HepG2 (cell line): ENCODE results near the gene FAF2.

Experiments used
- EP300 ChIP-seq, 3 experiments: sonication (generic) in 1 of 3; formaldehyde crosslinking in 1 of 3; IDR thresholded peaks; 2 replicates each; pipeline versions ENCODE4 v1.5.1 to v1.6.1; 2011 to 2020; ENCODE audit warnings: low read depth in 2 of 3, low read length in 2 of 3, borderline replicate concordance in 1 of 3, improper control_type of control experiment in 1 of 3, mild to moderate bottlenecking in 1 of 3, missing genetic modification reagents in 1 of 3, moderate library complexity in 1 of 3
- EZH2 ChIP-seq: conservative IDR thresholded peaks from 2 replicates; pipeline ENCODE4 v1.6.1; 2012; ENCODE audit warnings: mild to moderate bottlenecking, low read depth, low read length, moderate library complexity
- JUND ChIP-seq: sonication (generic); formaldehyde crosslinking; IDR thresholded peaks from 2 replicates; pipeline ENCODE4 v1.8.0; 2022; ENCODE audit warnings: mild to moderate bottlenecking, missing genetic modification reagents
- NFE2 ChIP-seq: sonication (generic); formaldehyde crosslinking; IDR thresholded peaks from 2 replicates; pipeline ENCODE4 v1.4.0; 2020; ENCODE audit warnings: missing genetic modification reagents
- SMARCC2 ChIP-seq: fragments of 450-650 bp; IDR thresholded peaks from 2 replicates; pipeline ENCODE4 v1.6.1; 2017; ENCODE audit warnings: antibody characterized with exemption, mild to moderate bottlenecking
- STAT6 ChIP-seq: sonication (generic); formaldehyde crosslinking; IDR thresholded peaks from 2 replicates; pipeline ENCODE4 v1.4.0; 2020; ENCODE audit warnings: missing genetic modification reagents, mild to moderate bottlenecking, borderline replicate concordance
- ZBTB21 ChIP-seq: sonication (generic); formaldehyde crosslinking; IDR thresholded peaks from 2 replicates; pipeline ENCODE4 v1.4.0; 2020; ENCODE audit warnings: missing genetic modification reagents
- ZNF274 ChIP-seq: sonication (generic); formaldehyde crosslinking; IDR thresholded peaks from 2 replicates; pipeline ENCODE4 v1.5.1; 2020; ENCODE audit warnings: mild to moderate bottlenecking, missing genetic modification reagents
- ZNF660 ChIP-seq: sonication (generic); formaldehyde crosslinking; IDR thresholded peaks from 2 replicates; pipeline ENCODE4 v1.5.1; 2020; ENCODE audit warnings: mild to moderate bottlenecking, low read depth, missing genetic modification reagents, borderline replicate concordance
- TF ChIP-seq, protein P1 (sequence below): sonication (generic); formaldehyde crosslinking; IDR thresholded peaks from 2 replicates; pipeline ENCODE4 v1.5.0; 2020; ENCODE audit warnings: mild to moderate bottlenecking, missing genetic modification reagents, moderate library complexity
- TF ChIP-seq, protein P2 (sequence below): sonication (generic); formaldehyde crosslinking; IDR thresholded peaks from 2 replicates; pipeline ENCODE4 v1.4.0; 2020; ENCODE audit warnings: mild to moderate bottlenecking, missing genetic modification reagents

DNA sequence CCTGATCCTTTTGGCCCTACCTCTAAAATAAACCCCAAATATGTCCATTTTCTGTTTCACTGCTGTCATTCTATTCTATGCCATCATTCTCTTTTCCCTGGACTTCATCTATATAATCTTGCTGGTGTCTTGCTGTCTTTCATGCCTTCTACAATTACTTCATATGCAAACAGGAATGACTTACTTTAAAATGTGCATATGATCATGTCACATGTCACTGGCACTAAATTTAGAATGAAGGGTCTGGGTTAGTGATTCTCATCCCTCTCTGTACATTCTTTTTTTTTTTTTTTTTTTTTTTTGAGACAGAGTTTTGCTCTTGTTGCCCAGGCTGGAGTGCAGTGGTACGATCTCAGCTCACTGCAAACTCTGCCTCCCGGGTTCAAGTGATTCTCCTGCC lies 22.9 kb downstream of the FAF2 start:
- TF ChIP-seq ZBTB21 (CRISPR knock-in tag) = no peak
- TF ChIP-seq, protein P1, sequence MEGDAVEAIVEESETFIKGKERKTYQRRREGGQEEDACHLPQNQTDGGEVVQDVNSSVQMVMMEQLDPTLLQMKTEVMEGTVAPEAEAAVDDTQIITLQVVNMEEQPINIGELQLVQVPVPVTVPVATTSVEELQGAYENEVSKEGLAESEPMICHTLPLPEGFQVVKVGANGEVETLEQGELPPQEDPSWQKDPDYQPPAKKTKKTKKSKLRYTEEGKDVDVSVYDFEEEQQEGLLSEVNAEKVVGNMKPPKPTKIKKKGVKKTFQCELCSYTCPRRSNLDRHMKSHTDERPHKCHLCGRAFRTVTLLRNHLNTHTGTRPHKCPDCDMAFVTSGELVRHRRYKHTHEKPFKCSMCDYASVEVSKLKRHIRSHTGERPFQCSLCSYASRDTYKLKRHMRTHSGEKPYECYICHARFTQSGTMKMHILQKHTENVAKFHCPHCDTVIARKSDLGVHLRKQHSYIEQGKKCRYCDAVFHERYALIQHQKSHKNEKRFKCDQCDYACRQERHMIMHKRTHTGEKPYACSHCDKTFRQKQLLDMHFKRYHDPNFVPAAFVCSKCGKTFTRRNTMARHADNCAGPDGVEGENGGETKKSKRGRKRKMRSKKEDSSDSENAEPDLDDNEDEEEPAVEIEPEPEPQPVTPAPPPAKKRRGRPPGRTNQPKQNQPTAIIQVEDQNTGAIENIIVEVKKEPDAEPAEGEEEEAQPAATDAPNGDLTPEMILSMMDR (CRISPR knock-in tag) = no peak
- no peak for TF ChIP-seq EP300 (IDR thresholded peaks at IDR 0.05; ENCODE audit: low read depth in 2 of 2, low read length in 2 of 2)
- TF ChIP-seq EP300 (CRISPR knock-in tag; IDR thresholded peaks at IDR 0.05; ENCODE audit: borderline replicate concordance) = no peak
- TF ChIP-seq ZNF274 = no peak
- TF ChIP-seq, protein P2, sequence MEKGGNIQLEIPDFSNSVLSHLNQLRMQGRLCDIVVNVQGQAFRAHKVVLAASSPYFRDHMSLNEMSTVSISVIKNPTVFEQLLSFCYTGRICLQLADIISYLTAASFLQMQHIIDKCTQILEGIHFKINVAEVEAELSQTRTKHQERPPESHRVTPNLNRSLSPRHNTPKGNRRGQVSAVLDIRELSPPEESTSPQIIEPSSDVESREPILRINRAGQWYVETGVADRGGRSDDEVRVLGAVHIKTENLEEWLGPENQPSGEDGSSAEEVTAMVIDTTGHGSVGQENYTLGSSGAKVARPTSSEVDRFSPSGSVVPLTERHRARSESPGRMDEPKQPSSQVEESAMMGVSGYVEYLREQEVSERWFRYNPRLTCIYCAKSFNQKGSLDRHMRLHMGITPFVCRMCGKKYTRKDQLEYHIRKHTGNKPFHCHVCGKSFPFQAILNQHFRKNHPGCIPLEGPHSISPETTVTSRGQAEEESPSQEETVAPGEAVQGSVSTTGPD = no peak
- no peak for TF ChIP-seq NFE2 (CRISPR knock-in tag)
- TF ChIP-seq ZNF660 = no peak
- no peak for TF ChIP-seq SMARCC2
- no peak for TF ChIP-seq JUND
- no peak for TF ChIP-seq EZH2
- no peak for TF ChIP-seq STAT6 (CRISPR knock-in tag)
